ENCODE results near the gene C2CD4C. TPM values are rescaled to one million over a fixed set of nuclear protein-coding genes. Genes with fewer than 3 reads are reported as not detected.

The C2CD4C gene
- total RNA-seq, 1 experiment from 2014 or later, result 13.6 TPM

- Histone ChIP-seq H3K4me1 (ENCODE audit: control insufficient read depth, insufficient read depth, low read length) (no peaks in the 10 kb centered on the region), H3K27ac (ENCODE audit: low read length) (no peak overlapping the region), H3K9me3 (ENCODE audit: control insufficient read depth, insufficient read depth, low read depth, low read length) (no peaks in the 10 kb centered on the region), H3K36me3 (ENCODE audit: control insufficient read depth, insufficient read depth, low read length) (no peaks in the 10 kb centered on the region), H3K4me3 (ENCODE audit: low read depth in 2 of 2, low read length in 2 of 2) (no peak overlapping the region), H3K27me3 (ENCODE audit: control insufficient read depth, insufficient read depth, low read length) (no peaks in the 10 kb centered on the region)
- no peak for DNase-seq (ENCODE audit: low read depth, low spot score)
- no peak for ATAC-seq
- TF ChIP-seq POLR2AphosphoS5 (IDR thresholded peaks at IDR 0.05; ENCODE audit: low read depth, low read length), result no peak
- TF ChIP-seq CTCF (IDR thresholded peaks at IDR 0.05), result peak; percentile 27; the same call in 1 of the 2 replicates
- POLR2A ChIA-PET, result no interaction called here
- CTCF ChIA-PET, result no interaction called here
- no TSS peak for BruUV-seq (replicated peaks)
- intact Hi-C loops (cut with micrococcal nuclease; ENCODE audit: unreplicated experiment) (no loop called here), in situ Hi-C loops (cut with HindIII; ENCODE audit: low pct_unique_long_range_greater_than_20kb, low sequenced_read_pairs) (no loop called here)
Measured at GRCh38 chr19:389255-389934, 19.6 kb downstream of the C2CD4C start.

GRCh38 chr19:388691-389090 is 20.3 kb downstream of the C2CD4C start:
- Histone ChIP-seq H3K36me3 (ENCODE audit: control insufficient read depth, insufficient read depth, low read length) (no peaks in the 10 kb centered on the region), H3K4me3 (ENCODE audit: low read depth in 2 of 2, low read length in 2 of 2) (no peak overlapping the region), H3K27me3 (ENCODE audit: control insufficient read depth, insufficient read depth, low read length) (no peaks in the 10 kb centered on the region), H3K27ac (ENCODE audit: low read length) (no peak overlapping the region), H3K9me3 (ENCODE audit: control insufficient read depth, insufficient read depth, low read depth, low read length) (no peaks in the 10 kb centered on the region), H3K4me1 (ENCODE audit: control insufficient read depth, insufficient read depth, low read length) (no peaks in the 10 kb centered on the region)
- intact Hi-C loops (cut with micrococcal nuclease; ENCODE audit: unreplicated experiment), result no loop called here
- no peak for TF ChIP-seq TCF7L2 (IDR thresholded peaks at IDR 0.05; ENCODE audit: low read depth, low read length)
- no peak for TF ChIP-seq REST (IDR thresholded peaks at IDR 0.05; ENCODE audit: insufficient read depth in 1 of 2, low read depth in 2 of 2, low read length in 1 of 2)
- no peak for TF ChIP-seq POLR2AphosphoS5 (IDR thresholded peaks at IDR 0.05; ENCODE audit: low read depth, low read length)
- no peak for TF ChIP-seq CTCF (IDR thresholded peaks at IDR 0.05)
- TF ChIP-seq SIN3A (IDR thresholded peaks at IDR 0.05; ENCODE audit: borderline replicate concordance, insufficient read depth, low read depth, low read length), result no peak
- ATAC-seq, result no peak
- BruUV-seq (replicated peaks), result no TSS peak
- in situ Hi-C loops (cut with HindIII; ENCODE audit: low pct_unique_long_range_greater_than_20kb, low sequenced_read_pairs), result no loop called here
- CTCF ChIA-PET, result no interaction called here
- POLR2A ChIA-PET, result no interaction called here
- no peak for DNase-seq (ENCODE audit: low read depth, low spot score)
